ENCODE data around the gene TXLNG. TPM values are rescaled to one million over a fixed set of nuclear protein-coding genes. Genes with fewer than 3 reads are reported as not detected.

TXLNG gene
- total RNA-seq, 4 donors from 2014 or later = 7.0 to 10.8 (median 8.9) TPM

- TF ChIP-seq, protein P1, sequence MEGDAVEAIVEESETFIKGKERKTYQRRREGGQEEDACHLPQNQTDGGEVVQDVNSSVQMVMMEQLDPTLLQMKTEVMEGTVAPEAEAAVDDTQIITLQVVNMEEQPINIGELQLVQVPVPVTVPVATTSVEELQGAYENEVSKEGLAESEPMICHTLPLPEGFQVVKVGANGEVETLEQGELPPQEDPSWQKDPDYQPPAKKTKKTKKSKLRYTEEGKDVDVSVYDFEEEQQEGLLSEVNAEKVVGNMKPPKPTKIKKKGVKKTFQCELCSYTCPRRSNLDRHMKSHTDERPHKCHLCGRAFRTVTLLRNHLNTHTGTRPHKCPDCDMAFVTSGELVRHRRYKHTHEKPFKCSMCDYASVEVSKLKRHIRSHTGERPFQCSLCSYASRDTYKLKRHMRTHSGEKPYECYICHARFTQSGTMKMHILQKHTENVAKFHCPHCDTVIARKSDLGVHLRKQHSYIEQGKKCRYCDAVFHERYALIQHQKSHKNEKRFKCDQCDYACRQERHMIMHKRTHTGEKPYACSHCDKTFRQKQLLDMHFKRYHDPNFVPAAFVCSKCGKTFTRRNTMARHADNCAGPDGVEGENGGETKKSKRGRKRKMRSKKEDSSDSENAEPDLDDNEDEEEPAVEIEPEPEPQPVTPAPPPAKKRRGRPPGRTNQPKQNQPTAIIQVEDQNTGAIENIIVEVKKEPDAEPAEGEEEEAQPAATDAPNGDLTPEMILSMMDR (IDR thresholded peaks at IDR 0.05) = no peak
- no peak for TF ChIP-seq POLR2A (IDR thresholded peaks at IDR 0.05)
- intact Hi-C loops (cut with DNase I; ENCODE audit: low total_unique reads) = no loop called here
- 71 to 81% methylated on average over 8 of the region's 8 CpGs for WGBS, 2 donors
- H3K4me3 ChIP-seq (ENCODE audit: low read depth, poor library complexity, severe bottlenecking) = no peak overlapping the region
- no peak for DNase-seq (ENCODE audit: low spot score in 2 of 2)
Observed at GRCh38 chrX:16825264-16826035, 39.2 kb downstream of the TXLNG start.

DNA sequence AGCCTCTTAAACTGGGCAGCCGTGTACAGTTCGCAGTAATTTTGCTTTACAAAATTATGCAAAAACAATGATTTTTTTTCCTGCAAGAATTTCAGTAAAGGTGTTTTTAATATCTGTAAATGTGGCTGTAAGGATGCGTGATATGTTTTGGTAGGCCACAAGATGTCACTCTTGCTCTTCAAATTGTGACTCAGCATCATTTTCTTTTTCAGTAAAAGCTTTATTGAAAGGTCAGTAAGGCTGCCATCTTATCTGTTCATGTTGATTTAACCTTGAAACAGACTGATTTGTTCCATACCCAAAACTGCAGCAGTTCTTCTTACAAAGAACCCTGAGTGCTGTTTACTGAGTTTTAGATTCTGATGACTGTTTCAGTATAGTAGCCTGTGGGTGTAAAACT lies 39.9 kb downstream of the TXLNG start:
- no peak for DNase-seq (ENCODE audit: low spot score in 2 of 2)
- TF ChIP-seq, protein P1 (IDR thresholded peaks at IDR 0.05) = no peak
- no peak for TF ChIP-seq POLR2A (IDR thresholded peaks at IDR 0.05)
- intact Hi-C loops (cut with DNase I; ENCODE audit: low total_unique reads) = no loop called here
- no peak overlapping the region for H3K4me3 ChIP-seq (ENCODE audit: low read depth, poor library complexity, severe bottlenecking)
- 58 to 71% methylated on average over 3 of the region's 3 CpGs for WGBS, 2 donors

- intact Hi-C loops (cut with DNase I; ENCODE audit: low total_unique reads) = no loop called here
- TF ChIP-seq, protein P1 (IDR thresholded peaks at IDR 0.05) = no peak
- no peak for TF ChIP-seq POLR2A (IDR thresholded peaks at IDR 0.05)
- no peak overlapping the region for H3K4me3 ChIP-seq (ENCODE audit: low read depth, poor library complexity, severe bottlenecking)
- no peak for DNase-seq (ENCODE audit: low spot score in 2 of 2)
- 25 to 73% methylated on average over 2 of the region's 2 CpGs for WGBS, 2 donors
Observed at GRCh38 chrX:16827225-16827624, 41.0 kb downstream of the TXLNG start.

- TF ChIP-seq, protein P1 (IDR thresholded peaks at IDR 0.05) = no peak
- TF ChIP-seq POLR2A (IDR thresholded peaks at IDR 0.05) = no peak
- no peak overlapping the region for H3K4me3 ChIP-seq (ENCODE audit: low read depth, poor library complexity, severe bottlenecking)
- WGBS, 2 donors = 31 to 72% methylated on average over 6 of the region's 6 CpGs
- intact Hi-C loops (cut with DNase I; ENCODE audit: low total_unique reads) = no loop called here
- no peak for DNase-seq (ENCODE audit: low spot score in 2 of 2)
Observed at GRCh38 chrX:16828124-16828908, 42.0 kb downstream of the TXLNG start.

GRCh38 chrX:16832301-16832700 lies 46.0 kb downstream of the TXLNG start:
- TF ChIP-seq POLR2A (IDR thresholded peaks at IDR 0.05) = no peak
- TF ChIP-seq, protein P1 (IDR thresholded peaks at IDR 0.05) = no peak
- intact Hi-C loops (cut with DNase I; ENCODE audit: low total_unique reads) = no loop called here
- DNase-seq (ENCODE audit: low spot score in 2 of 2) = no peak
- 89 to 91% methylated on average over 5 of the region's 5 CpGs for WGBS, 2 donors
- H3K4me3 ChIP-seq (ENCODE audit: low read depth, poor library complexity, severe bottlenecking) = no peak overlapping the region

All from lower leg skin (tissue), 4 donors.